ENCODE results near the gene SPNS3. TPM values are rescaled to one million over a fixed set of nuclear protein-coding genes. Genes with fewer than 3 reads are reported as not detected.

Gene SPNS3
- total and polyA plus RNA-seq, 4 donors = 0.40 to 1.6 (median 0.52) TPM

- TF ChIP-seq, protein P1, sequence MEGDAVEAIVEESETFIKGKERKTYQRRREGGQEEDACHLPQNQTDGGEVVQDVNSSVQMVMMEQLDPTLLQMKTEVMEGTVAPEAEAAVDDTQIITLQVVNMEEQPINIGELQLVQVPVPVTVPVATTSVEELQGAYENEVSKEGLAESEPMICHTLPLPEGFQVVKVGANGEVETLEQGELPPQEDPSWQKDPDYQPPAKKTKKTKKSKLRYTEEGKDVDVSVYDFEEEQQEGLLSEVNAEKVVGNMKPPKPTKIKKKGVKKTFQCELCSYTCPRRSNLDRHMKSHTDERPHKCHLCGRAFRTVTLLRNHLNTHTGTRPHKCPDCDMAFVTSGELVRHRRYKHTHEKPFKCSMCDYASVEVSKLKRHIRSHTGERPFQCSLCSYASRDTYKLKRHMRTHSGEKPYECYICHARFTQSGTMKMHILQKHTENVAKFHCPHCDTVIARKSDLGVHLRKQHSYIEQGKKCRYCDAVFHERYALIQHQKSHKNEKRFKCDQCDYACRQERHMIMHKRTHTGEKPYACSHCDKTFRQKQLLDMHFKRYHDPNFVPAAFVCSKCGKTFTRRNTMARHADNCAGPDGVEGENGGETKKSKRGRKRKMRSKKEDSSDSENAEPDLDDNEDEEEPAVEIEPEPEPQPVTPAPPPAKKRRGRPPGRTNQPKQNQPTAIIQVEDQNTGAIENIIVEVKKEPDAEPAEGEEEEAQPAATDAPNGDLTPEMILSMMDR (IDR thresholded peaks at IDR 0.05; ENCODE audit: control extremely low read depth, extremely low read depth) = no peak
- no peak for ATAC-seq (ENCODE audit: insufficient read depth, low FRiP score)
- Histone ChIP-seq H3K4me3 (no peak overlapping the region), H3K9ac (ENCODE audit: insufficient read depth in 1 of 2, low read length in 2 of 2) (no peak overlapping the region), H3K9me3 (ENCODE audit: control insufficient read depth in 4 of 4, insufficient read depth in 3 of 4, low read length in 3 of 4) (no peaks in the 10 kb centered on the region), H3K27me3 (ENCODE audit: control insufficient read depth in 3 of 3, insufficient read depth in 3 of 3, low read length in 2 of 3) (no peaks in the 10 kb centered on the region), H3K27ac (ENCODE audit: low read depth in 1 of 2, low read length in 1 of 2) (peak overlapping the region in 1 of 2 donors; percentile 62), H3K4me1 (ENCODE audit: control insufficient read depth in 5 of 5, insufficient read depth in 5 of 5, low read length in 5 of 5) (peaks cover 0 to 8% (median 0%) of the 10 kb centered on the region in 5 donors), H3K36me3 (ENCODE audit: control insufficient read depth in 4 of 4, insufficient read depth in 4 of 4, low read length in 4 of 4) (no peaks in the 10 kb centered on the region)
- no peak for DNase-seq
- WGBS, 2 donors = 71 to 83% methylated on average over 9 of the region's 9 CpGs
Observed at GRCh38 chr17:4490109-4490591, 56.4 kb downstream of the SPNS3 start.

- 65 to 73% methylated on average over 7 of the region's 7 CpGs for WGBS, 2 donors
- TF ChIP-seq, protein P1 (IDR thresholded peaks at IDR 0.05; ENCODE audit: control extremely low read depth, extremely low read depth) = no peak
- Histone ChIP-seq H3K4me3 (no peak overlapping the region), H3K27ac (ENCODE audit: low read depth in 1 of 2, low read length in 1 of 2) (peak overlapping the region in 1 of 2 donors; percentile 62), H3K27me3 (ENCODE audit: control insufficient read depth in 3 of 3, insufficient read depth in 3 of 3, low read length in 2 of 3) (no peaks in the 10 kb centered on the region), H3K9ac (ENCODE audit: insufficient read depth in 1 of 2, low read length in 2 of 2) (no peak overlapping the region), H3K9me3 (ENCODE audit: control insufficient read depth in 4 of 4, insufficient read depth in 3 of 4, low read length in 3 of 4) (no peaks in the 10 kb centered on the region), H3K4me1 (ENCODE audit: control insufficient read depth in 5 of 5, insufficient read depth in 5 of 5, low read length in 5 of 5) (peaks cover 0 to 8% (median 0%) of the 10 kb centered on the region in 5 donors), H3K36me3 (ENCODE audit: control insufficient read depth in 4 of 4, insufficient read depth in 4 of 4, low read length in 4 of 4) (no peaks in the 10 kb centered on the region)
- peak in 1 of 3 donors; percentile 50 for DNase-seq
- ATAC-seq (ENCODE audit: insufficient read depth, low FRiP score) = peak; percentile 14
Observed at GRCh38 chr17:4490637-4491061, 56.9 kb downstream of the SPNS3 start.

GRCh38 chr17:4492721-4493561 is 59.2 kb downstream of the SPNS3 start:
- ATAC-seq (ENCODE audit: insufficient read depth, low FRiP score) = peak; percentile 44
- Histone ChIP-seq H3K9ac (ENCODE audit: insufficient read depth in 1 of 2, low read length in 2 of 2) (no peak overlapping the region), H3K4me3 (no peak overlapping the region), H3K36me3 (ENCODE audit: control insufficient read depth in 4 of 4, insufficient read depth in 4 of 4, low read length in 4 of 4) (no peaks in the 10 kb centered on the region), H3K27me3 (ENCODE audit: control insufficient read depth in 3 of 3, insufficient read depth in 3 of 3, low read length in 2 of 3) (peaks cover 0 to 2% (median 0%) of the 10 kb centered on the region in 3 donors), H3K9me3 (ENCODE audit: control insufficient read depth in 4 of 4, insufficient read depth in 3 of 4, low read length in 3 of 4) (no peaks in the 10 kb centered on the region), H3K4me1 (ENCODE audit: control insufficient read depth in 5 of 5, insufficient read depth in 5 of 5, low read length in 5 of 5) (peaks cover 0 to 8% (median 0%) of the 10 kb centered on the region in 5 donors), H3K27ac (ENCODE audit: low read depth in 1 of 2, low read length in 1 of 2) (no peak overlapping the region)
- TF ChIP-seq, protein P1 (IDR thresholded peaks at IDR 0.05; ENCODE audit: control extremely low read depth, extremely low read depth) = no peak
- peak; percentile 76 to 80 (median 80) for DNase-seq
- 39 to 41% methylated on average over 20 of the region's 20 CpGs for WGBS, 2 donors
